Astrocyte (in vitro differentiated cells and primary cell): ENCODE results near the gene FOXF1. TPM values are rescaled to one million over a fixed set of nuclear protein-coding genes. Genes with fewer than 3 reads are reported as not detected.

Experiments used
- DNase-seq: peaks from one replicate; pipeline ENCODE4 v3.0.0-alpha.2; 2010; ENCODE audit warnings: low read depth
- FAIRE-seq: peaks from 2 replicates; lab custom pipeline; 2011; peaks lifted over from hg19 to GRCh38; lab: Jason Lieb, UNC
- H2AFZ ChIP-seq: 2 replicates; pipeline ENCODE4 v1.6.0; 2012; ENCODE audit warnings: low read depth, low read length, inconsistent platforms
- H3K27ac ChIP-seq: 2 replicates; pipeline ENCODE4 v1.5.1; 2011; ENCODE audit warnings: low read depth, low read length, inconsistent platforms
- H3K27me3 ChIP-seq: 2 replicates; pipeline ENCODE4 v1.6.0; 2011; ENCODE audit warnings: low read length, inconsistent platforms; ENCODE audit not compliant: insufficient read depth
- H3K36me3 ChIP-seq: 2 replicates; pipeline ENCODE4 v1.5.1; 2011; ENCODE audit warnings: low read length, inconsistent platforms; ENCODE audit not compliant: insufficient read depth
- H3K4me1 ChIP-seq: 2 replicates; pipeline ENCODE4 v1.5.1; 2011; ENCODE audit warnings: low read length, inconsistent platforms; ENCODE audit not compliant: insufficient read depth
- H3K4me2 ChIP-seq: 2 replicates; pipeline ENCODE4 v1.6.0; 2012; ENCODE audit warnings: low read length, inconsistent platforms
- H3K4me3 ChIP-seq: 2 replicates; pipeline ENCODE4 v1.5.1; 2011; ENCODE audit warnings: low read depth, mild to moderate bottlenecking, low read length, inconsistent platforms; ENCODE audit not compliant: insufficient read depth
- H3K79me2 ChIP-seq: 2 replicates; pipeline ENCODE4 v1.6.0; 2012; ENCODE audit warnings: mild to moderate bottlenecking, low read length, inconsistent platforms; ENCODE audit not compliant: insufficient read depth
- H3K9ac ChIP-seq: 2 replicates; pipeline ENCODE4 v1.6.0; 2012; ENCODE audit warnings: mild to moderate bottlenecking, low read length, inconsistent platforms
- H3K9me3 ChIP-seq: 2 replicates; pipeline ENCODE4 v1.5.1; 2012; ENCODE audit warnings: low read depth, mild to moderate bottlenecking, low read length, inconsistent platforms; ENCODE audit not compliant: insufficient read depth
- H4K20me1 ChIP-seq: 2 replicates; pipeline ENCODE4 v1.6.0; 2012; ENCODE audit warnings: low read length, inconsistent platforms; ENCODE audit not compliant: insufficient read depth
- H3K27ac Mint-ChIP-seq: one replicate; pipeline ENCODE4 v1.8.0; 2021; ENCODE audit warnings: mild to moderate bottlenecking, mixed read lengths; ENCODE audit not compliant: unreplicated experiment
- H3K27me3 Mint-ChIP-seq: one replicate; pipeline ENCODE4 v1.8.0; 2021; ENCODE audit warnings: low read depth, mixed read lengths; ENCODE audit not compliant: unreplicated experiment
- H3K36me3 Mint-ChIP-seq: one replicate; pipeline ENCODE4 v1.8.0; 2021; ENCODE audit warnings: low read depth, mixed read lengths; ENCODE audit not compliant: unreplicated experiment
- H3K4me1 Mint-ChIP-seq: one replicate; pipeline ENCODE4 v1.8.0; 2021; ENCODE audit warnings: low read depth, mixed read lengths; ENCODE audit not compliant: unreplicated experiment
- H3K4me3 Mint-ChIP-seq: one replicate; pipeline ENCODE4 v1.8.0; 2021; ENCODE audit warnings: mild to moderate bottlenecking, moderate library complexity, mixed read lengths; ENCODE audit not compliant: unreplicated experiment
- H3K9me3 Mint-ChIP-seq: one replicate; pipeline ENCODE4 v1.8.0; 2021; ENCODE audit warnings: mild to moderate bottlenecking, mixed read lengths; ENCODE audit not compliant: unreplicated experiment
- EZH2 ChIP-seq: IDR thresholded peaks from 2 replicates; pipeline ENCODE4 v1.6.1; 2012; ENCODE audit warnings: mild to moderate bottlenecking, low read length, inconsistent platforms; ENCODE audit not compliant: insufficient read depth
- total RNA-seq: library from RNA; stranded (reverse); gene quantifications from 2 replicates; pipeline ENCODE4 v1.2.1, GENCODE V29; 2021
- TF ChIP-seq, protein P1 (sequence below): IDR thresholded peaks from 2 replicates; pipeline ENCODE4 v1.5.1; 2011; ENCODE audit warnings: low read depth, mild to moderate bottlenecking, inconsistent platforms, low read length, moderate library complexity; ENCODE audit not compliant: insufficient read depth

The FOXF1 gene
- total RNA-seq, 1 donor from 2014 or later = 0.07 TPM

DNA sequence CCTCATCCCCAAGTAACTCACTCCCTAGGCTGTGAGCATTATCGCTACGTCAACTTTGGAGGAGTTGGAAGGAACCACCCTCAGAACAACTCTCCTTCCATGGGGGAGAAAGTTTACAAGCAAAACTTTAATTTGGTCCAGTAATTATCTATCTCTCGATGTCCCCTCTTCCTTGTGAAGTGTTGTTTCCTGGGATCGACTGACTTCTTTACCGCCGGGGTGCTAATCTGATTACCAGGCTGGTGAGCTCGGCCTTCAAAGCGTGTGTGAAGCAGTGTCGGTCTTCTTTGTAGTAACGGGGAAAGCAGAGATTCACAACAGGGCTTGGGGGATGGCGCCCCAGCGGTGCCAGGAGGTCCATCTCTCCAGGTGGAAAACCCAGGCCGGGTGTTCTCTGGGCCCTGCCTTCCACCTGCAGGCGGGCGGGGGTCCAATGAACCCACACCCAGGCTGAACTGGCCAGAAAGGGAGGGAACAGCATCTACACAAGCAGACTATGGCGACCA is 14.5 kb upstream of the FOXF1 start:
- Histone ChIP-seq H3K9me3 (peaks cover 10% of the 10 kb centered on the region), H3K36me3 (no peaks in the 10 kb centered on the region), H3K27ac (no peak overlapping the region), H3K79me2 (no peaks in the 10 kb centered on the region), H3K4me2 (no peak overlapping the region), H3K4me1 (no peaks in the 10 kb centered on the region), H2AFZ (no peak overlapping the region), H3K27me3 (peaks cover 89% of the 10 kb centered on the region), H4K20me1 (peaks cover 2% of the 10 kb centered on the region), H3K9ac (no peak overlapping the region), H3K4me3 (no peak overlapping the region)
- FAIRE-seq = no peak
- no peak for TF ChIP-seq EZH2
- TF ChIP-seq, protein P1, sequence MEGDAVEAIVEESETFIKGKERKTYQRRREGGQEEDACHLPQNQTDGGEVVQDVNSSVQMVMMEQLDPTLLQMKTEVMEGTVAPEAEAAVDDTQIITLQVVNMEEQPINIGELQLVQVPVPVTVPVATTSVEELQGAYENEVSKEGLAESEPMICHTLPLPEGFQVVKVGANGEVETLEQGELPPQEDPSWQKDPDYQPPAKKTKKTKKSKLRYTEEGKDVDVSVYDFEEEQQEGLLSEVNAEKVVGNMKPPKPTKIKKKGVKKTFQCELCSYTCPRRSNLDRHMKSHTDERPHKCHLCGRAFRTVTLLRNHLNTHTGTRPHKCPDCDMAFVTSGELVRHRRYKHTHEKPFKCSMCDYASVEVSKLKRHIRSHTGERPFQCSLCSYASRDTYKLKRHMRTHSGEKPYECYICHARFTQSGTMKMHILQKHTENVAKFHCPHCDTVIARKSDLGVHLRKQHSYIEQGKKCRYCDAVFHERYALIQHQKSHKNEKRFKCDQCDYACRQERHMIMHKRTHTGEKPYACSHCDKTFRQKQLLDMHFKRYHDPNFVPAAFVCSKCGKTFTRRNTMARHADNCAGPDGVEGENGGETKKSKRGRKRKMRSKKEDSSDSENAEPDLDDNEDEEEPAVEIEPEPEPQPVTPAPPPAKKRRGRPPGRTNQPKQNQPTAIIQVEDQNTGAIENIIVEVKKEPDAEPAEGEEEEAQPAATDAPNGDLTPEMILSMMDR = no peak
- Mint-ChIP-seq H3K4me3 (no peak overlapping the region), H3K27me3 (peaks cover 81% of the 10 kb centered on the region), H3K9me3 (peaks cover 20% of the 10 kb centered on the region), H3K4me1 (peaks cover 4% of the 10 kb centered on the region), H3K27ac (peak overlapping the region; percentile 34), H3K36me3 (peaks cover 3% of the 10 kb centered on the region)
- DNase-seq = no peak

GRCh38 chr16:86496262-86496928 is 13.9 kb upstream of the FOXF1 start:
- H4K20me1 ChIP-seq = peaks cover 6% of the 10 kb centered on the region
- peaks cover 7% of the 10 kb centered on the region for H3K9me3 ChIP-seq
- no peak overlapping the region for H3K9ac ChIP-seq
- no peak overlapping the region for H3K4me2 ChIP-seq
- Mint-ChIP-seq H3K36me3 (no peaks in the 10 kb centered on the region), H3K4me1 (peaks cover 4% of the 10 kb centered on the region), H3K27ac (no peak overlapping the region), H3K4me3 (no peak overlapping the region), H3K27me3 (peaks cover 81% of the 10 kb centered on the region), H3K9me3 (peaks cover 14% of the 10 kb centered on the region)
- FAIRE-seq (no peak), DNase-seq (no peak)
- no peaks in the 10 kb centered on the region for H3K4me1 ChIP-seq
- H3K27me3 ChIP-seq = peaks cover 89% of the 10 kb centered on the region
- no peaks in the 10 kb centered on the region for H3K79me2 ChIP-seq
- TF ChIP-seq, protein P1 = no peak
- TF ChIP-seq EZH2 = peak; percentile 85
- H3K36me3 ChIP-seq = no peaks in the 10 kb centered on the region
- no peak overlapping the region for H2AFZ ChIP-seq
- H3K4me3 ChIP-seq = no peak overlapping the region
- H3K27ac ChIP-seq = no peak overlapping the region

DNA sequence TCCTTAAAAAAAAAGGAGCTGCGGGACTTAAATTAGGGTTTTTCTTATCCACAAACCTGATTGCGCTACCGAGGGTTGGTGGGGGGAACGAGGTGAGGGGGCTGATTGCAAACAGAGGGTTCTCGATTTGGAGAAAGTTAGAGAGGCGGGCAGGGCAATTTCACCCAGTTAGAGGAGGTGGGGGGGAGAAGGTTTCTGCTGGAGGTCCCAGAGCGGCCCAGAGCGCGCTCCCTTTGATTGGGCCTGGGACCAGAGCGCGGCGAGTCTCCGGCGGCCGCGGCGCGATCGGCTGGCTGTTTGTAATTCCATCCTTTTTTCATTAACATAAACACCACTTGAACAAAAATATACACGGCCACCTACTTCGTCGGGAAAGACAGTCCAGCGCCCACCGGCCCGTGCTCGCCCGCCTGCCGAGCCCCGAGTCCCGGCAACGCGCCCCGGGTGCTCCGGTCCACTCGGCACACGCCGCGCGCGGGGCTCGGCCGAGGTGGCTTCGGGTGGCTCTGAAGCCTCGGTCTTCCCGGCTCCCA is 13.3 kb upstream of the FOXF1 start:
- Histone ChIP-seq H3K27me3 (peaks cover 88% of the 10 kb centered on the region), H2AFZ (no peak overlapping the region), H3K9ac (no peak overlapping the region), H3K9me3 (peaks cover 7% of the 10 kb centered on the region), H3K79me2 (no peaks in the 10 kb centered on the region), H3K4me2 (no peak overlapping the region), H3K4me1 (no peaks in the 10 kb centered on the region), H3K36me3 (no peaks in the 10 kb centered on the region), H3K27ac (no peak overlapping the region), H3K4me3 (no peak overlapping the region), H4K20me1 (peaks cover 8% of the 10 kb centered on the region)
- Mint-ChIP-seq H3K27ac (no peak overlapping the region), H3K4me1 (peaks cover 4% of the 10 kb centered on the region), H3K27me3 (peaks cover 81% of the 10 kb centered on the region), H3K36me3 (no peaks in the 10 kb centered on the region), H3K4me3 (no peak overlapping the region), H3K9me3 (peaks cover 14% of the 10 kb centered on the region)
- DNase-seq (no peak), FAIRE-seq (no peak)
- TF ChIP-seq EZH2 = peak; percentile 69
- TF ChIP-seq, protein P1 = no peak
